HepG2 (cell line): ENCODE measurements around the gene SNRPD3. TPM values are rescaled to one million over a fixed set of nuclear protein-coding genes. Genes with fewer than 3 reads are reported as not detected.
A peak's percentile ranks its signal among the peaks of the same experiment; 100 is the strongest.

Experiments used
- ELK4 ChIP-seq: sonication (generic); formaldehyde crosslinking; IDR thresholded peaks from 2 replicates; pipeline ENCODE4 v1.9.0; 2021; ENCODE audit warnings: missing genetic modification reagents, borderline replicate concordance
- ERF ChIP-seq: IDR thresholded peaks from 2 replicates; pipeline ENCODE4 v1.6.1; 2018; ENCODE audit warnings: missing biosample characterization, missing genetic modification reagents
- HMG20B ChIP-seq: conservative IDR thresholded peaks from 2 replicates; pipeline ENCODE4 v1.6.1; 2016; ENCODE audit warnings: missing genetic modification reagents, missing compliant biosample characterization
- HOXD1 ChIP-seq: sonication (generic); formaldehyde crosslinking; IDR thresholded peaks from 2 replicates; pipeline ENCODE4 v1.5.0; 2020; ENCODE audit warnings: missing genetic modification reagents
- MBD4 ChIP-seq: IDR thresholded peaks from 2 replicates; pipeline ENCODE4 v1.6.1; 2012; ENCODE audit warnings: low read length, inconsistent platforms, borderline replicate concordance
- MLX ChIP-seq: IDR thresholded peaks from 2 replicates; pipeline ENCODE4 v1.6.1; 2016
- POLR2G ChIP-seq: fragments of 200-400 bp; formaldehyde crosslinking; IDR thresholded peaks from 2 replicates; pipeline ENCODE4 v1.6.1; 2018; ENCODE audit warnings: mild to moderate bottlenecking, low read depth, low read length, moderate library complexity
- RFXAP ChIP-seq: sonication (generic); formaldehyde crosslinking; IDR thresholded peaks from 2 replicates; pipeline ENCODE4 v1.4.0; 2020; ENCODE audit warnings: missing genetic modification reagents, borderline replicate concordance
- TAF1 ChIP-seq: sonication (generic); formaldehyde crosslinking; IDR thresholded peaks from 2 replicates; pipeline ENCODE4 v1.4.0; 2020; ENCODE audit warnings: missing genetic modification reagents
- UBTF ChIP-seq: sonication (generic); formaldehyde crosslinking; IDR thresholded peaks from 2 replicates; pipeline ENCODE4 v1.4.0; 2020; ENCODE audit warnings: mild to moderate bottlenecking, missing genetic modification reagents
- ZBTB25 ChIP-seq: IDR thresholded peaks from 2 replicates; pipeline ENCODE4 v1.6.1; 2018; ENCODE audit warnings: missing genetic modification reagents
- ZBTB4 ChIP-seq: sonication (generic); formaldehyde crosslinking; IDR thresholded peaks from 2 replicates; pipeline ENCODE4 v1.4.0; 2020; ENCODE audit warnings: missing genetic modification reagents, mild to moderate bottlenecking, borderline replicate concordance
- ZC3H13 ChIP-seq: sonication (generic); formaldehyde crosslinking; IDR thresholded peaks from 2 replicates; pipeline ENCODE4 v1.8.1; 2023; ENCODE audit warnings: mild to moderate bottlenecking, missing genetic modification reagents, moderate library complexity
- ZNF160 ChIP-seq: sonication (generic); formaldehyde crosslinking; IDR thresholded peaks from 2 replicates; pipeline ENCODE4 v1.8.0; 2022; ENCODE audit warnings: mild to moderate bottlenecking, inconsistent platforms, missing genetic modification reagents
- ZNF232 ChIP-seq: sonication (generic); formaldehyde crosslinking; IDR thresholded peaks from 2 replicates; pipeline ENCODE4 v1.4.0; 2020; ENCODE audit warnings: missing genetic modification reagents, borderline replicate concordance
- ZNF546 ChIP-seq: sonication (generic); formaldehyde crosslinking; conservative IDR thresholded peaks from 2 replicates; pipeline ENCODE4 v1.8.1; 2023; ENCODE audit warnings: mild to moderate bottlenecking, missing genetic modification reagents
- ZNF710 ChIP-seq: sonication (generic); formaldehyde crosslinking; IDR thresholded peaks from 2 replicates; pipeline ENCODE4 v1.5.0; 2020; ENCODE audit warnings: mild to moderate bottlenecking, missing genetic modification reagents, borderline replicate concordance
- polyA plus RNA-seq, 8 experiments: library from polyadenylated mRNA; depleted of rRNA in 3 of 8; stranded (reverse) in 7 of 8; unstranded in 1 of 8; fragments of >200 nt; fragmentation: Illumina TruSeq in 4 of 8; extraction: Trizol in 4 of 8; gene quantifications; 2 replicates each; pipeline versions ENCODE4 v1.2.1 to v1.2.3, GENCODE V29; 2011 to 2016; ENCODE audit warnings: low read depth in 4 of 8, missing spikeins in 1 of 8, mixed read lengths in 1 of 8; ENCODE audit not compliant: insufficient read depth in 1 of 8
- total RNA-seq, 5 experiments: library from RNA; depleted of rRNA; stranded (reverse); fragments of >200 nt; fragmentation: Illumina TruSeq; extraction: Trizol; gene quantifications; 2 replicates each; pipeline ENCODE4 v1.2.3, GENCODE V29; 2016; ENCODE audit warnings: low read depth in 1 of 5

The SNRPD3 gene
- total and polyA plus RNA-seq, 2 of the 13 experiments (the other 11 are each of a cell fraction or from before 2014, with no cell fraction given): 110 to 209 TPM

GRCh38 chr22:24554313-24555164 lies 1.3 kb upstream of the SNRPD3 start, which contains the start of gene GUCD1 (continued):
- TF ChIP-seq ZBTB4 (CRISPR knock-in tag) (no peak; the same call in 1 of the 2 replicates), ERF (0 out of 2 replicates have a peak, but pooled peaks have one; percentile 39), ZBTB25 (peak; percentile 23; the same call in 1 of the 2 replicates), HOXD1 (CRISPR knock-in tag) (peak; percentile 53; the same call in 1 of the 2 replicates), RFXAP (CRISPR knock-in tag) (peak; percentile 42; the same call in 1 of the 2 replicates), MLX (CRISPR knock-in tag) (0 out of 2 replicates have a peak, but pooled peaks have one; percentile 15), ZC3H13 (CRISPR knock-in tag) (0 out of 2 replicates have a peak, but pooled peaks have one; percentile 39), UBTF (CRISPR knock-in tag) (peak; percentile 52), ZNF710 (CRISPR knock-in tag) (peak; percentile 75; the same call in 1 of the 2 replicates), MBD4 (no peak), ZNF546 (CRISPR knock-in tag) (0 out of 2 replicates have a peak, but pooled peaks have one; percentile 49), HMG20B (CRISPR knock-in tag) (0 out of 2 replicates have a peak, but pooled peaks have one; percentile 15), POLR2G (peak; percentile 73), ZNF232 (CRISPR knock-in tag) (0 out of 2 replicates have a peak, but pooled peaks have one; percentile 42), ZNF160 (peak; percentile 40), ELK4 (CRISPR knock-in tag) (no peak), TAF1 (CRISPR knock-in tag) (peak; percentile 60)
